H1 (cell line): ENCODE data around the gene STXBP2. TPM values are rescaled to one million over a fixed set of nuclear protein-coding genes. Genes with fewer than 3 reads are reported as not detected.
A peak's percentile ranks its signal among the peaks of the same experiment; 100 is the strongest.

Experiments
- CTCF ChIA-PET: fragments of 300-600 bp; sonication (Branson Sonifier 250); formaldehyde crosslinking; loops from one replicate; lab custom pipeline; 2021; ENCODE audit not compliant: partially characterized antibody; lab: Charles Lee
- POLR2A ChIA-PET: fragments of 300-600 bp; sonication (Branson Sonifier 250); formaldehyde crosslinking; loops from one replicate; lab custom pipeline; 2021; ENCODE audit warnings: inconsistent platforms; ENCODE audit not compliant: partially characterized antibody; lab: Charles Lee
- DNase-seq, 2 experiments: peaks; one replicate each; pipeline versions ENCODE4 v3.0.0 to v3.0.0-alpha.2; 2010 to 2022; ENCODE audit warnings: low spot score in 2 of 2, low read depth in 1 of 2, mixed read lengths in 1 of 2
- FAIRE-seq: peaks from 2 replicates; lab custom pipeline; 2011; peaks lifted over from hg19 to GRCh38; lab: Jason Lieb, UNC
- H2AFZ ChIP-seq: 2 replicates; pipeline ENCODE4 v1.8.1; 2012; ENCODE audit warnings: low read length, inconsistent platforms
- H2AK5ac ChIP-seq: 2 replicates; pipeline ENCODE4 v1.6.1; 2013; ENCODE audit warnings: low read depth, low read length
- H2BK120ac ChIP-seq: replicated peaks from 2 replicates; pipeline ENCODE3; 2013; ENCODE audit warnings: low read depth, low read length, inconsistent platforms
- H2BK12ac ChIP-seq: 2 replicates; pipeline ENCODE4 v1.6.1; 2013; ENCODE audit warnings: low read depth, low read length
- H2BK15ac ChIP-seq: 2 replicates; pipeline ENCODE4 v1.6.1; 2013; ENCODE audit warnings: low read length
- H2BK20ac ChIP-seq: 2 replicates; pipeline ENCODE4 v1.6.1; 2013; ENCODE audit warnings: low read length
- H2BK5ac ChIP-seq: 2 replicates; pipeline ENCODE4 v1.6.1; 2013; ENCODE audit warnings: low read depth, low read length
- H3K14ac ChIP-seq: 2 replicates; pipeline ENCODE4 v1.6.1; 2013; ENCODE audit warnings: inconsistent platforms; ENCODE audit not compliant: insufficient read length
- H3K18ac ChIP-seq: 2 replicates; pipeline ENCODE4 v1.6.1; 2013; ENCODE audit warnings: low read length; ENCODE audit errors: extremely low read depth
- H3K23ac ChIP-seq: 2 replicates; pipeline ENCODE4 v1.6.1; 2013; ENCODE audit warnings: inconsistent platforms; ENCODE audit not compliant: insufficient read length
- H3K23me2 ChIP-seq: 2 replicates; pipeline ENCODE4 v1.6.1; 2013; ENCODE audit warnings: low read depth, low read length
- H3K27ac ChIP-seq: 2 replicates; pipeline ENCODE4 v1.6.1; 2011; ENCODE audit warnings: low read depth, low read length, inconsistent platforms
- H3K27me3 ChIP-seq, 4 experiments: replicated peaks in 1 of 4; 1 replicate in 1 of 4; 2 replicates in 3 of 4; pipeline versions ENCODE4 v1.6.1 to v1.8.1; 2011 to 2013; ENCODE audit warnings: low read length in 3 of 4, mild to moderate bottlenecking in 3 of 4, inconsistent platforms in 2 of 4, mixed read lengths in 2 of 4, moderate library complexity in 1 of 4; ENCODE audit not compliant: control insufficient read depth in 3 of 4, insufficient read depth in 3 of 4; ENCODE audit errors: extremely low read depth in 1 of 4
- H3K36me3 ChIP-seq, 4 experiments: 2 replicates each; pipeline versions ENCODE4 v1.6.1 to v1.8.1; 2011 to 2013; ENCODE audit warnings: mild to moderate bottlenecking in 4 of 4, low read length in 3 of 4, moderate library complexity in 2 of 4, control low read depth in 1 of 4, inconsistent platforms in 1 of 4; ENCODE audit not compliant: insufficient read depth in 4 of 4, control insufficient read depth in 2 of 4
- H3K4ac ChIP-seq: replicated peaks from 2 replicates; pipeline ENCODE3; 2013; ENCODE audit warnings: low read length, low read depth, mixed read lengths, inconsistent platforms; ENCODE audit not compliant: insufficient read length
- H3K4me1 ChIP-seq, 4 experiments: replicated peaks in 1 of 4; 1 replicate in 1 of 4; 2 replicates in 3 of 4; pipeline versions ENCODE4 v1.6.1 to v1.8.1; 2011 to 2013; ENCODE audit warnings: low read length in 3 of 4, inconsistent platforms in 2 of 4, mixed read lengths in 1 of 4; ENCODE audit not compliant: insufficient read depth in 4 of 4, control insufficient read depth in 3 of 4
- H3K4me2 ChIP-seq, 2 experiments: 2 replicates each; pipeline versions ENCODE4 v1.6.1 to v1.8.1; 2011 to 2013; ENCODE audit warnings: low read depth in 2 of 2, low read length in 2 of 2, control low read depth in 1 of 2, inconsistent platforms in 1 of 2, mild to moderate bottlenecking in 1 of 2; ENCODE audit not compliant: insufficient read depth in 1 of 2
- H3K4me3 ChIP-seq, 4 experiments: fragments of 200-600, 300-600 bp in 1 of 4; sonication (generic), shearing (Covaris generic), sonication (Bioruptor Twin) in 1 of 4; 2 replicates each; pipeline versions ENCODE4 v1.5.1 to v1.8.1; 2011 to 2016; ENCODE audit warnings: low read length in 4 of 4, low read depth in 3 of 4, control low read depth in 2 of 4, inconsistent platforms in 2 of 4, mild to moderate bottlenecking in 2 of 4, mixed read lengths in 1 of 4, moderate library complexity in 1 of 4; ENCODE audit not compliant: insufficient read depth in 2 of 4; ENCODE audit errors: extremely low read depth in 1 of 4
- H3K56ac ChIP-seq: replicated peaks from 2 replicates; pipeline ENCODE3; 2013; ENCODE audit warnings: low read depth, mild to moderate bottlenecking, mixed read lengths, low read length, inconsistent platforms; ENCODE audit not compliant: insufficient read length
- H3K79me1 ChIP-seq: 2 replicates; pipeline ENCODE4 v1.6.1; 2013; ENCODE audit warnings: low read depth, low read length, control low read depth
- H3K79me2 ChIP-seq, 2 experiments: 2 replicates each; pipeline versions ENCODE4 v1.6.1 to v1.8.1; 2012 to 2013; ENCODE audit warnings: low read length in 2 of 2, mild to moderate bottlenecking in 2 of 2, inconsistent platforms in 1 of 2; ENCODE audit not compliant: insufficient read depth in 2 of 2, control insufficient read depth in 1 of 2
- H3K9ac ChIP-seq, 4 experiments: replicated peaks in 1 of 4; 1 replicate in 1 of 4; 2 replicates in 3 of 4; pipeline versions ENCODE4 v1.6.1 to v1.8.1; 2011 to 2013; ENCODE audit warnings: low read depth in 3 of 4, low read length in 3 of 4, control low read depth in 2 of 4, mild to moderate bottlenecking in 2 of 4, moderate library complexity in 2 of 4, inconsistent platforms in 1 of 4; ENCODE audit errors: extremely low read depth in 1 of 4
- H3K9me3 ChIP-seq, 2 experiments: 2 replicates each; pipeline versions ENCODE4 v1.6.1 to v1.8.1; 2012 to 2013; ENCODE audit warnings: mild to moderate bottlenecking in 2 of 2, moderate library complexity in 2 of 2, control low read depth in 1 of 2, inconsistent platforms in 1 of 2, low read depth in 1 of 2, low read length in 1 of 2, mixed read lengths in 1 of 2; ENCODE audit not compliant: insufficient read depth in 2 of 2
- H4K20me1 ChIP-seq, 2 experiments: replicated peaks in 1 of 2; 2 replicates each; pipeline versions ENCODE3 to v1.8.1; 2011 to 2013; ENCODE audit warnings: inconsistent platforms in 2 of 2, low read length in 2 of 2, mild to moderate bottlenecking in 1 of 2; ENCODE audit not compliant: insufficient read depth in 2 of 2, control insufficient read depth in 1 of 2
- H4K5ac ChIP-seq: 2 replicates; pipeline ENCODE4 v1.6.1; 2013; ENCODE audit warnings: low read length, low read depth, mixed read lengths, inconsistent platforms; ENCODE audit not compliant: insufficient read length
- H4K8ac ChIP-seq: 2 replicates; pipeline ENCODE4 v1.8.0; 2013; ENCODE audit warnings: mild to moderate bottlenecking, moderate library complexity, low read length, inconsistent platforms; ENCODE audit not compliant: insufficient read depth; ENCODE audit errors: extremely low read depth
- H4K91ac ChIP-seq: replicated peaks from 2 replicates; pipeline ENCODE3; 2013; ENCODE audit warnings: low read length, mixed read lengths, inconsistent platforms; ENCODE audit not compliant: insufficient read length
- CREB1 ChIP-seq: IDR thresholded peaks from 2 replicates; pipeline ENCODE4 v1.6.1; 2012; ENCODE audit warnings: inconsistent platforms
- HDAC6 ChIP-seq: IDR thresholded peaks from one replicate; pipeline ENCODE4 v1.7.1; 2012; ENCODE audit warnings: low read depth, mild to moderate bottlenecking, inconsistent platforms, low read length, moderate library complexity
- MAFK ChIP-seq: IDR thresholded peaks from 2 replicates; pipeline ENCODE4 v1.6.1; 2012; ENCODE audit warnings: low read depth, mild to moderate bottlenecking, improper control_type of control experiment, low read length
- MAX ChIP-seq: IDR thresholded peaks from 2 replicates; pipeline ENCODE4 v1.6.1; 2012; ENCODE audit warnings: inconsistent platforms
- RAD21 ChIP-seq, 2 experiments: IDR thresholded peaks in 1 of 2; conservative IDR thresholded peaks in 1 of 2; 2 replicates each; pipeline ENCODE4 v1.6.1; 2011; ENCODE audit warnings: low read depth in 2 of 2, low read length in 2 of 2, improper control_type of control experiment in 1 of 2, inconsistent platforms in 1 of 2, mild to moderate bottlenecking in 1 of 2, moderate library complexity in 1 of 2
- SP1 ChIP-seq: IDR thresholded peaks from 2 replicates; pipeline ENCODE4 v1.6.1; 2011; ENCODE audit warnings: low read depth, low read length
- ZNF274 ChIP-seq: IDR thresholded peaks from 2 replicates; pipeline ENCODE4 v1.7.0; 2012; ENCODE audit warnings: low read length, borderline replicate concordance; ENCODE audit errors: extremely low read depth
- WGBS, 2 experiments: shearing (Covaris generic) in 1 of 2; methylation state at CpG; one replicate each; pipeline versions ENCODE4 v1.1.6 to v1.1.7; 2013 to 2015; ENCODE audit warnings: low lambda C conversion rate in 2 of 2, mixed read lengths in 2 of 2, inconsistent platforms in 1 of 2, low coverage in 1 of 2, missing lambda C conversion rate in 1 of 2; ENCODE audit not compliant: insufficient replicate concordance in 2 of 2, insufficient coverage in 1 of 2, insufficient read length in 1 of 2; ENCODE audit errors: extremely low coverage in 1 of 2, missing lambda C conversion rate in 1 of 2; 5-methylcytosine and 5-hydroxymethylcytosine counted together
- long read RNA-seq, 2 experiments: library from RNA in 1 of 2; library from capped mRNA in 1 of 2; stranded (forward); transcript quantifications; one replicate each; pipeline ENCODE4 v2.0.0, GENCODE V29; 2021; ENCODE audit warnings: inconsistent platforms in 1 of 2
- polyA minus RNA-seq, 3 experiments: library from RNA; depleted of rRNA, polyadenylated mRNA; stranded (reverse); fragments of >200 nt; gene quantifications; 1 replicate in 2 of 3; 2 replicates in 1 of 3; pipeline ENCODE4 v1.2.3, GENCODE V29; 2011
- polyA plus RNA-seq, 7 experiments: library from polyadenylated mRNA; depleted of rRNA in 3 of 7; stranded (reverse) in 5 of 7; unstranded in 2 of 7; fragments of >200 nt in 5 of 7; fragments of 200-250 nt in 2 of 7; gene quantifications; 1 replicate in 5 of 7; 2 replicates in 1 of 7; 4 replicates in 1 of 7; pipeline versions ENCODE4 v1.2.1 to v1.2.3, GENCODE V29; 2011 to 2013; ENCODE audit warnings: missing spikeins in 2 of 7, mixed read lengths in 2 of 7
- total RNA-seq: library from RNA; stranded (reverse); fragmentation: NEBNext Ultra II Directional; extraction: Animal tissue kit (Norgen Biotek cat#: 25700); gene quantifications from 2 replicates; pipeline ENCODE4 v1.2.1, GENCODE V29; 2021

The STXBP2 gene
- total RNA-seq, result 51.5 and 52.9 TPM in 2 replicates
- 53.8 and 82.7 TPM in 2 replicates for polyA plus RNA-seq (2011; rRNA removed)
- 74.0 TPM for polyA plus RNA-seq (2011; cell fraction: cytosol; rRNA removed)
- 172 TPM for polyA plus RNA-seq (2011; cell fraction: nucleus; rRNA removed)
- polyA plus RNA-seq (2012, experiment 1 of 2), result 66.0 to 89.4 TPM (median 79.0 TPM) in 4 replicates
- polyA plus RNA-seq (2012, experiment 2 of 2), result 56.2 TPM
- polyA plus RNA-seq (2013, experiment 1 of 2), result 30.5 TPM
- 28.4 TPM for polyA plus RNA-seq (2013, experiment 2 of 2)
- polyA minus RNA-seq (2011; rRNA and poly(A)+ RNA removed), result 91.9 and 150 TPM in 2 replicates
- 61.6 TPM for polyA minus RNA-seq (2011; cell fraction: cytosol; rRNA and poly(A)+ RNA removed)
- 100 TPM for polyA minus RNA-seq (2011; cell fraction: nucleus; rRNA and poly(A)+ RNA removed)
- long read RNA-seq, experiment 1, partial matches to known transcripts, result 15 of 24 reads
- long read RNA-seq, experiment 1, other reads (novel, unspliced or antisense), result 5 of 24 reads
- long read RNA-seq, experiment 2, transcript STXBP2-201 (19 exons, 1,876 nt), result major isoform, 31 of 42 reads
- long read RNA-seq, experiment 2, partial matches to known transcripts, result 6 of 42 reads
- long read RNA-seq, experiment 2, other reads (novel, unspliced or antisense), result 5 of 42 reads

- Histone ChIP-seq H2BK12ac (peak within 1 kb of the TSS; percentile 78; the same call in 1 of the 2 replicates), H3K56ac (no peak within 1 kb of the TSS), H3K4me2 (peak within 1 kb of the TSS; percentile 34 to 85), H3K27me3 (peaks cover 3 to 19% (median 16%) of the 10 kb centered on the region in 4 experiments), H3K4ac (peak within 1 kb of the TSS; percentile 69), H3K36me3 (peaks cover 0 to 6% (median 0%) of the 10 kb centered on the region in 4 experiments; a peak in 3 of 8 replicates), H3K9ac (peak within 1 kb of the TSS; percentile 54 to 63 (median 56); a peak in 6 of 7 replicates), H3K79me1 (no peaks in the 10 kb centered on the region; the same call in 1 of the 2 replicates), H3K4me1 (peaks cover 0 to 6% (median under 1%) of the 10 kb centered on the region in 4 experiments; a peak in 3 of 7 replicates), H2BK20ac (no peak within 1 kb of the TSS), H4K20me1 (peaks cover 3 to 17% of the 10 kb centered on the region in 2 experiments), H4K5ac (no peak within 1 kb of the TSS), H4K91ac (no peak within 1 kb of the TSS), H3K27ac (0 out of 2 replicates have a peak within 1 kb of the TSS, but pooled peaks have one; percentile 23), H3K23me2 (peaks cover 5% of the 10 kb centered on the region; the same call in 1 of the 2 replicates), H3K18ac (no peak within 1 kb of the TSS; the same call in 1 of the 2 replicates), H3K14ac (no peak within 1 kb of the TSS), H3K23ac (no peak within 1 kb of the TSS), H4K8ac (peak within 1 kb of the TSS; percentile 96), H2AFZ (no peak within 1 kb of the TSS), H3K4me3 (peak within 1 kb of the TSS; percentile 67 to 88 (median 68)), H2AK5ac (peak within 1 kb of the TSS; percentile 34; the same call in 1 of the 2 replicates), H2BK15ac (peak within 1 kb of the TSS; percentile 98; the same call in 1 of the 2 replicates), H3K9me3 (no peaks in the 10 kb centered on the region; a peak in 1 of 4 replicates), H2BK5ac (no peak within 1 kb of the TSS), H3K79me2 (peaks cover 0 to 3% of the 10 kb centered on the region in 2 experiments; a peak in 1 of 4 replicates), H2BK120ac (no peak within 1 kb of the TSS)
- WGBS, 2 experiments, result 41% methylated on average over 16 of the region's 61 CpGs; no CpG with 5 or more reads in 1 of the 2 experiments
- DNase-seq (peak; percentile 64 to 97), FAIRE-seq (no peak)
- ChIA-PET CTCF (interaction anchor here (1.3 to 1.8 kb wide), 5 partner anchors 13 to 69 kb away, joined by 3 to 10 read pairs (median 7); no protein-coding TSS in a partner anchor), POLR2A (interaction anchor here (0.8 to 5.7 kb wide), 5 partner anchors 11 to 114 kb away, joined by 3 to 34 read pairs (median 5); partner anchors contain the start of genes CAMSAP3 and MCOLN1)
- TF ChIP-seq SP1, result peak; percentile 33; the same call in 1 of the 2 replicates
- TF ChIP-seq CREB1, result peak; percentile 81
- no peak for TF ChIP-seq ZNF274
- TF ChIP-seq MAX, result peak; percentile 100
- TF ChIP-seq MAFK, result no peak
- TF ChIP-seq HDAC6, result no peak
- TF ChIP-seq RAD21 (IDR thresholded peaks at IDR 0.05 in 1 of 2, conservative IDR thresholded peaks at IDR 0.05 in 1 of 2; ENCODE audit: low read depth in 2 of 2, low read length in 2 of 2), result peak in 1 of 2 experiments; percentile 16; a peak in 1 of 4 replicates
Observed at GRCh38 chr19:7636691-7637373, at the start of gene STXBP2. STXBP2 (plus strand) TSS chr19:7637110; CDS start chr19:7637150, 40 bp downstream.
